ENCODE measurements around the gene IFITM2. TPM values are rescaled to one million over a fixed set of nuclear protein-coding genes. Genes with fewer than 3 reads are reported as not detected.

Gene IFITM2
- total RNA-seq, 1 donor from 2014 or later = 780 TPM

- no peaks in the 10 kb centered on the region for H3K27me3 ChIP-seq
- peak overlapping the region; percentile 100 for H3K27ac ChIP-seq
- intact Hi-C loops (cut with DNase I) = loop anchor here (5.0 kb wide), 3 partner anchors 49 to 161 kb away; partner anchors contain the start of genes BET1L, IFITM2 and RIC8A
- peaks cover 40% of the 10 kb centered on the region for H3K4me1 ChIP-seq
- TF ChIP-seq, protein P1, sequence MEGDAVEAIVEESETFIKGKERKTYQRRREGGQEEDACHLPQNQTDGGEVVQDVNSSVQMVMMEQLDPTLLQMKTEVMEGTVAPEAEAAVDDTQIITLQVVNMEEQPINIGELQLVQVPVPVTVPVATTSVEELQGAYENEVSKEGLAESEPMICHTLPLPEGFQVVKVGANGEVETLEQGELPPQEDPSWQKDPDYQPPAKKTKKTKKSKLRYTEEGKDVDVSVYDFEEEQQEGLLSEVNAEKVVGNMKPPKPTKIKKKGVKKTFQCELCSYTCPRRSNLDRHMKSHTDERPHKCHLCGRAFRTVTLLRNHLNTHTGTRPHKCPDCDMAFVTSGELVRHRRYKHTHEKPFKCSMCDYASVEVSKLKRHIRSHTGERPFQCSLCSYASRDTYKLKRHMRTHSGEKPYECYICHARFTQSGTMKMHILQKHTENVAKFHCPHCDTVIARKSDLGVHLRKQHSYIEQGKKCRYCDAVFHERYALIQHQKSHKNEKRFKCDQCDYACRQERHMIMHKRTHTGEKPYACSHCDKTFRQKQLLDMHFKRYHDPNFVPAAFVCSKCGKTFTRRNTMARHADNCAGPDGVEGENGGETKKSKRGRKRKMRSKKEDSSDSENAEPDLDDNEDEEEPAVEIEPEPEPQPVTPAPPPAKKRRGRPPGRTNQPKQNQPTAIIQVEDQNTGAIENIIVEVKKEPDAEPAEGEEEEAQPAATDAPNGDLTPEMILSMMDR (IDR thresholded peaks at IDR 0.05) = no peak
- TF ChIP-seq POLR2AphosphoS5 (IDR thresholded peaks at IDR 0.05; ENCODE audit: insufficient read depth in 1 of 2, low read depth in 1 of 2) = peak; percentile 79 to 88
- TF ChIP-seq POLR2A (IDR thresholded peaks at IDR 0.05) = peak in 1 of 2 donors; percentile 51
- no peaks in the 10 kb centered on the region for H3K36me3 ChIP-seq
- H3K9me3 ChIP-seq = no peaks in the 10 kb centered on the region
- H3K4me3 ChIP-seq = peak overlapping the region; percentile 42 to 50
- DNase-seq (ENCODE audit: extremely low spot score in 2 of 2) = peak in 1 of 2 donors; percentile 96
Observed at GRCh38 chr11:355581-356458, 48.2 kb downstream of the IFITM2 start.

DNA sequence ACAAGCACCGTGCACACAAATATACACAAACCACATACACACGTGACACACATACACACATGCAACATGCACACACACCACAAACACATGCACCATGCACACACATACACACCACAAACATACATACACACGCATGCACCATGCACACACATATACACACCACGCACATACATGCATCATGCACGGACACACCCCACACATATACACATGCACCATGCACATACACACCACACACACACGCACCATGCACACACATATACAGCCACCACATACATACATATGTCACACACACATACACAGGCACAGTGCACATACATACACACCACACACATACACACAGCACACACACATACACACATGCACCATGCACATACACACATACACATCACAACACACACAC is 49.0 kb downstream of the IFITM2 start:
- Histone ChIP-seq H3K4me3 (no peak overlapping the region), H3K36me3 (no peaks in the 10 kb centered on the region), H3K9me3 (no peaks in the 10 kb centered on the region), H3K4me1 (peaks cover 32% of the 10 kb centered on the region), H3K27ac (no peak overlapping the region), H3K27me3 (no peaks in the 10 kb centered on the region)
- intact Hi-C loops (cut with DNase I) = loop anchor here (5.0 kb wide), 3 partner anchors 49 to 161 kb away; partner anchors contain the start of genes BET1L, IFITM2 and RIC8A
- no peak for DNase-seq (ENCODE audit: extremely low spot score in 2 of 2)
- no peak for TF ChIP-seq POLR2AphosphoS5 (IDR thresholded peaks at IDR 0.05; ENCODE audit: insufficient read depth in 1 of 2, low read depth in 1 of 2)
- no peak for TF ChIP-seq POLR2A (IDR thresholded peaks at IDR 0.05)
- TF ChIP-seq, protein P1 (IDR thresholded peaks at IDR 0.05) = no peak

DNA sequence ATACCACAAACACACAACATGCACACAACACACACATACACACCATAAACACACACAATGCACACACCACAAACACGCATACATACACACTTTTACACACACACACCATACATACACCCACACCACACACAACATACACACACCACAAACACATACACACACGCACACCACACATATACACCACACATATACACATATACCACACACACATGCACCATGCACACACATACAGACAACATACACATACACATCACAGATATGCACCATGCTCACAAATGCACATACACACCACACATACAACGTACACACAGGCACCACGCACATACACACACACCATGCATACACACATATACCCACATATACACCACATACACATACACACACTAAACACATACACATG is 50.0 kb downstream of the IFITM2 start:
- Histone ChIP-seq H3K36me3 (no peaks in the 10 kb centered on the region), H3K27me3 (no peaks in the 10 kb centered on the region), H3K4me1 (peaks cover 25% of the 10 kb centered on the region), H3K9me3 (no peaks in the 10 kb centered on the region), H3K4me3 (no peak overlapping the region), H3K27ac (no peak overlapping the region)
- intact Hi-C loops (cut with DNase I) = loop anchor here (5.0 kb wide), 3 partner anchors 50 to 160 kb away; partner anchors contain the start of genes BET1L, IFITM2 and RIC8A
- no peak for TF ChIP-seq POLR2A (IDR thresholded peaks at IDR 0.05)
- no peak for DNase-seq (ENCODE audit: extremely low spot score in 2 of 2)

- H3K4me1 ChIP-seq = peaks cover 18% of the 10 kb centered on the region
- H3K9me3 ChIP-seq = no peaks in the 10 kb centered on the region
- no peak overlapping the region for H3K27ac ChIP-seq
- H3K27me3 ChIP-seq = no peaks in the 10 kb centered on the region
- no peaks in the 10 kb centered on the region for H3K36me3 ChIP-seq
- TF ChIP-seq POLR2A (IDR thresholded peaks at IDR 0.05) (no peak), POLR2AphosphoS5 (IDR thresholded peaks at IDR 0.05; ENCODE audit: insufficient read depth in 1 of 2, low read depth in 1 of 2) (no peak)
- TF ChIP-seq, protein P1 (IDR thresholded peaks at IDR 0.05) = no peak
- intact Hi-C loops (cut with DNase I) = loop anchor here (5.0 kb wide), 3 partner anchors 51 to 159 kb away; partner anchors contain the start of genes BET1L, IFITM2 and RIC8A
- no peak overlapping the region for H3K4me3 ChIP-seq
- DNase-seq (ENCODE audit: extremely low spot score in 2 of 2) = no peak
Observed at GRCh38 chr11:358129-358800, 50.6 kb downstream of the IFITM2 start.

Small RNA genes within 50 kb of the gene (small RNA-seq; reads per million reads assigned to genes)
- gene AC136475.6 = not detected

Other genes starting within 250 kb of the IFITM2 start
- gene SCGB1C1, start 114.7 kb upstream of the IFITM2 start, total RNA-seq = not detected
- gene BET1L, start 100.4 kb upstream of the IFITM2 start, total RNA-seq = 26.5 TPM
- gene RIC8A, start 100.1 kb upstream of the IFITM2 start, total RNA-seq = 90.1 TPM
- 5.6 TPM for gene SIRT3, start 71.5 kb upstream of the IFITM2 start, total RNA-seq
- gene PSMD13, start 70.8 kb upstream of the IFITM2 start, total RNA-seq = 71.9 TPM
- gene NLRP6, start 29.4 kb upstream of the IFITM2 start, total RNA-seq = 0.49 TPM
- gene PGGHG, start 18.7 kb upstream of the IFITM2 start, total RNA-seq = 46.7 TPM
- gene IFITM5, start 8.3 kb upstream of the IFITM2 start, total RNA-seq = not detected
- gene IFITM1, start 6.2 kb downstream of the IFITM2 start, total RNA-seq = 379 TPM
- gene IFITM3, start 13.0 kb downstream of the IFITM2 start, total RNA-seq = 908 TPM
- gene B4GALNT4, start 61.7 kb downstream of the IFITM2 start, total RNA-seq = 15.5 TPM
- 117 TPM for gene PKP3, start 86.4 kb downstream of the IFITM2 start, total RNA-seq
- gene SIGIRR, start 107.2 kb downstream of the IFITM2 start, total RNA-seq = 48.1 TPM
- gene ANO9, start 134.2 kb downstream of the IFITM2 start, total RNA-seq = 12.0 TPM
- gene PTDSS2, start 142.5 kb downstream of the IFITM2 start, total RNA-seq = 36.1 TPM
- 252 TPM for gene RNH1, start 199.4 kb downstream of the IFITM2 start, total RNA-seq
- gene HRAS, start 227.8 kb downstream of the IFITM2 start, total RNA-seq = 53.5 TPM
- gene LRRC56, start 229.7 kb downstream of the IFITM2 start, total RNA-seq = 0.49 TPM